GM19043 (cell line): ENCODE results near the gene TNKS2.
"Not testable (repeated sequence)": the region's sequence is repeated elsewhere in the genome, so short reads cannot be mapped to it uniquely, and the experiment has no call there.

ENCODE experiments used
- ATAC-seq: cut with Tn5 transposase; IDR thresholded peaks from one replicate; pipeline ENCODE4 v1.9.1; 2021; ENCODE audit warnings: low read depth; ENCODE audit not compliant: unreplicated experiment

The TNKS2 gene

GRCh38 chr10:91864099-91864498, 65.9 kb downstream of the TNKS2 start:
- ATAC-seq: no peak

GRCh38 chr10:91864744-91865143, 66.5 kb downstream of the TNKS2 start:
- ATAC-seq: no peak

DNA sequence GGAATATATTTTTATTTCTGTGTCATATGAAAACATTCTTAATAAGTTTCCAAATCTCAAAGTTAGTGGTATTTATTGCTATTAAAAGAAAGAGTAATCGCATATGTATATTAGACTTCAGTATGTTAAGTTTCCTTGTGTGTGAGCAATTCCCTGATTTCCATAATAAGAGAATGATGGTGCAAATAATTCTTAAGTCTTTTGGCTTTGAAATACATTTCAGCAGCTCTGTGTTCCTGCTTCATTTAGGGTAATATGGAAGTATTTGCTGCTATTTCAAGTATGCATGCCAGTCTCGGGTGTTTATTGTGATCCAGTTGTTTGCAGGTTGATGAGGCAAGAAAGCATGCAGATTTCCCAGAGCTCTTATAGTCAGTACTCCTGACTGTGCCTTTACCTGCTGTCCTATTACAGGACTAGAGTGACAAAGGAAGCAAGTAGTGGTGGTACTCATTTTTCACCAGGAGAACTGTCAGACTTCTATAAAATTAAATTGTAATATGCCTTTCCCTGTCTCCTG, 67.4 kb downstream of the TNKS2 start:
- no peak for ATAC-seq

DNA sequence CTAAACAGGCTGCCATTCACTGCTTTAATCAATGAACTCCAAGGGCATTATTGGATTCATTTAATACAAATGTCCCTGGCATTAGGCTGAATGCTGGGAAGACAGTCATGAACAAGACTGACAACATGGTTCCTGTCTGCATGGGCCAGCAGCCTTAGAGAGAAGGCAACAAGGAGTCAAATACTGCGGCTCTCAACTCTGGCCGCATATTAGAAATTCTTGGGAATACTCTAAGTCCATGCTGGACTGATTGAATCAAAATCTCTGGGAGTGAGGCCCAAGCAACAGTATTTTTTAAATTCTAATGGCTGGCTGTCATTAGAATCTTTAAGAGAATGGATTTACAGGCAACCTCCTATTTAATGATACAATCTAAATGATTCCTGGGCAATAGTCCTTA, 76.9 kb downstream of the TNKS2 start:
- ATAC-seq: no peak

DNA sequence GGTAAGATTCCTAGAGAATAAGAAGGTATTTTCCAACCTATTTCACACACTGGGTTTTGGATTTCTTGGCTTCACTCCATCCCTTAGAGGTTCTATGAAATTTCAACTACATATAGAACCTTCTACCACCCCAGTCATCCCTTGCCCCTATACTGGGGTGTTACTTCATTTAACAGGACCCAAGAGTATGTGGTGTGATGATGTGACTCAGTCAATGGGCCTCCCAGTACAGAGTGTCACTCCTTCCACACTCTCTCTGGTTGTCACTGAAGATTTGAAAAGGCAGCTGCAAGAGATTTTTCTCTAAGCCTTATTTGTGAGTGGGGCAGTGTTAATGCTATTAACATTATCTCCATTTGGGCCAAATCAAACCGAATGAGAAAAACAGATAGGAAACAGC, 77.6 kb downstream of the TNKS2 start:
- ATAC-seq: no peak

GRCh38 chr10:91879515-91880170, 81.4 kb downstream of the TNKS2 start:
- no peak for ATAC-seq

DNA sequence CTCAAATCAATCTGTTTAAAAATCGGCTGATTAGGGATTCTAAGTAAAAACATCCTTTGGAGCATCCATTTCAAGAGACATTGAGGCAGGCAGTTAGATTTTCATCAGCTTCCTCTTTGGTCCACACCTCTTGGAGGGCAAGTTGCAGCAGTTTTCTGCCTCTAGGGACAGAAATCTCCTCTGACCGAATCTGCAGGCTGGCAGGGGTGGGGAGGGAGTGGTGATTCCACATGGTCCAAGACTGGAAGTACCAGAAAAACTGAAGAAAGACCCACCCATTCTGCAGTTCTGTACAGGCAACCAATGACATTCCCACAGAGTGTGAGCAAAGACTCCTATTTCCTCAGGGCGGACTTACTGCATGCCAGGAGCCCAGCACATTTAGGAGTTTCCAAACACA, 82.1 kb downstream of the TNKS2 start:
- ATAC-seq: no peak

DNA sequence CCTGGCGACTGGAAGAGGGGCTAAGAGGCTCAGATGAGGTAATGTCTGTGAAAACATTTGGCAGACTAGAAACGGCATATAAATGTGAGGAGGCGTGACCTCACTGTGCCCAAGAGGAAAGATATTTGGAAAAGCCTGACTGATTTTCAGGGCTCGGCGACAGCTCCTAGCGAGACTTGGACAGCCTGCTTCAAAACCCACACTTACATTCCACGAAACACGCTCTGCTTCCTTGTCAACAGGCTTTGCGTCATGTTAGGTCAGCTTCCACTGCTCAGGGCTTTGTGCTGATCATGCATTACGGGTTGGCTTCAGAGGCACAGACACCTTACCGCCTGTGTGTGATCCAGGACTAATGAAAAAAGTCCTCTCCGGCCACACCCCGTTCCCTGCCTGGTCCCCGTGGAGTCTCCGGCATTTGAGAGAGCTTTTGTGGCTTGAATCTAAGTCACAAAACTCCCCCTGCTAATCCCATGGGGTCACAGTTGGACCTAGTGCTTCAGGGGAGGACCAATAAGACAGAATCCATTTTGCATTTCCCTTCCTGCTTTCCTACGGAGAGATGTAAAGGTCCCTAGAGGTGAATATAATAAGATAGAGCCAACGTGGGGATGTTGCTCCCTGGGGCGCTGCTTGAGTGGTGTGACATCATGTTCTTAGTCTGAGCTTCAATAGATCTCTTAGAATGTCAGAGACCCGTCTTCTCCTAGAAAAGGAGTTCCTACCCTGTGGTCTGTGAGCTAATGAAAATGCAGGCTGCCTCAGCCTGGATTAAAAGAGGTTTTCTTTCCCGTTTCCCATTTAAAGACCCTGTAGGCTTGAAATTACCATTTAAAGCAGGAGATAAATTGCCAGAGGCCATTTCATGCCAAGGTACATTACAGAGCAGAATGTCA, 85.6 kb downstream of the TNKS2 start:
- no peak for ATAC-seq

- ATAC-seq: no peak
Measured at GRCh38 chr10:91884536-91884935, 86.3 kb downstream of the TNKS2 start.

- no peak for ATAC-seq
Measured at GRCh38 chr10:91885362-91886079, 87.3 kb downstream of the TNKS2 start.

- ATAC-seq: no peak
Measured at GRCh38 chr10:91886954-91887271, 88.7 kb downstream of the TNKS2 start.

DNA sequence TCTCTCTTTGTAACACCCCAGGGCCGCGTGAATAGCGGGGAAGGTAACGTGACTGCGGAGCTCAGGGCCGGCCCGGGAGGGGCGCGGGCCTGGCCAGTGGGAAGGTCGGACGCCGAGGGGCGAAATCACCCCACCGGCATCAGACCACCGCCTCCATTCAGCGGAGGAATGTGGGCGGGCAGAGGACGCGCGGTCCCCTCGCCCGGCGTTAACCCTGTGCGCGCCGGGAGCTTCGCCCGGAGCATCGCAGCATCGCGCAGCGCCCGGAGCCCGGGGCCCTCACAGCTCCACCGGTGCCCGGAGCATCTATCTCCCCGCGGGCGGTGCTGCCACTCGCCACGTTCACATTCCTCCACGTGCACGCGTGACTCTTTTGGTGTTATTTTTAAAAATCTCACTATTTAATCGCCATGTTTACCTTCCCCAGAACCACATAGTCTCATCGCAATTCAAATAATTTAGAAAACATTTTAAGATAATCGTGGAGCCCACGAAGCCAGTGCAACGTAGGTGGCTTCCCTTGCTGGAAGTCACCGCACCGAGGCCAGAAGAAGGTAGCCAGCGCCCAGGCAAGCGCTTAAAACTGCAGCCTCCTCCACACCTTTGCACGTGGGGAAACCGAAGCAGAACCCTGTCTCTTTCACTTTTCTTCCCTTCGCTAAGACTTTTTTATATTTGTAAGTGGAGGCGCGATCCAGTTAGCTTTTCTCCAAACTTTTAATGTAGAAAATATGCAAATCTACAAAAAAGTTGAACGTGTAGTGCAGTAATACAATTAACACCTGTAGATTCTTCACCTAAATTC, 89.2 kb downstream of the TNKS2 start:
- ATAC-seq: no peak

DNA sequence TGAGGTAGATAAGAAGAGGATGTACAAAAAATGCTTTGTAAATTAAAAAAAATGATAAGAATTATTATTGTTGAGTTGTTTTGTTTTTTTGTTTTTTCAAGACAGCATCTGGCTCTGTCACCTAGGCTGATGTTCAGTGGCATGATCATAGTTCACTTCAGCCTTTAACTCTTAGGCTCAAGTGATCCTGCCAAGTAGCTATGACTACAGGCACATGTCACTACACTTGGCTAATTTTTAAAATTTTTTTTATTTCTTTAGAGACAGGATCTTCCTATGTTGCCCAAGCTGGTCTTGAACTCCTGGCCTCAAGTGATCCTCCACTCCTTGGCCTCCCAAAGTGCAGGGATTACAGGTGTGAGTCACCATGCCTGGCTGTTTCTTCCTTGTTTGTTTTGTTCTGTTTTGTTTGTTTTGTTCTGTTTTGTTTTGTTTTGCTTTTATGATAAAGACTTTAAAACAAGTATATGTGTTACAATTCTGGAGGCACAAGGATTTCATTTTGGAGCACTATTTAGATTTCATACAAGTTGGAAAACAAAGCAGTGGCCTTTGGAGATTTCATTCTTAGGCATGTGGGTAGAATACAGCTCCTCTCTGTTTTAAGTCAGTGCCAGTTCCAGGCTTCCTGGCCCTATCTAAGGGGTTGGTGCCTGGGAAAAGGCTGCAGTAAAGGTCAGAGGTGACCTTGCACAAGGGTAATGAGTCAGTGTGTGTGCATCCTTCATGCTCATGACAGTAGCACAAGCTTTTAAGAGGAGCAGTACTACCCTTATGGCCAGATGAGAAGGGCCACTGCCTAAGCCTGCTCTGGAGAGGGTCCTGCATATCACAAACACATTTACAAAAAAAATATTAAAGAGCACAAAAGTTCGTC, 93.1 kb downstream of the TNKS2 start:
- ATAC-seq: no peak

GRCh38 chr10:91893051-91893450, 94.8 kb downstream of the TNKS2 start:
- ATAC-seq: no peak

- ATAC-seq: not testable (repeated sequence)
Measured at GRCh38 chr10:91894261-91894685, 96.0 kb downstream of the TNKS2 start.

- no peak for ATAC-seq
Measured at GRCh38 chr10:91896212-91896756, 98.1 kb downstream of the TNKS2 start.

DNA sequence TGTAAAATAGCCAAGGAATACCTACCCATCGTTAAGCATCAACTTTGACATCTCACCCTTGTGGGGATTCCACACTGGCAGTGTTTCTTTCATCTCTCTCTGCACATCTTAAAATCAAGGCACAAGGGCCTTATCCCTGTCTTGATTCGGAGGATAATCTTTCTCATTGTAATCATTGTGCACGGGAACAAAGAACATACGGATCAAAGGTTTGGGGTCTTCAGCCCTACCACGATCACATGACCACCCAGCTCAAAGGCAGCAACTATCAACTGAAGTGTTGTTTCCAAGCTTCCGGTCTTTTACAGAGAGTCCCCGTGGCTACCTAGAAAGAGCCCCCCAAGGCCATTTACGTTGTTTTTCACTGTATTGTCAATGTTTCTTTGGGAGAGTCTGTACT, 99.2 kb downstream of the TNKS2 start:
- no peak for ATAC-seq

DNA sequence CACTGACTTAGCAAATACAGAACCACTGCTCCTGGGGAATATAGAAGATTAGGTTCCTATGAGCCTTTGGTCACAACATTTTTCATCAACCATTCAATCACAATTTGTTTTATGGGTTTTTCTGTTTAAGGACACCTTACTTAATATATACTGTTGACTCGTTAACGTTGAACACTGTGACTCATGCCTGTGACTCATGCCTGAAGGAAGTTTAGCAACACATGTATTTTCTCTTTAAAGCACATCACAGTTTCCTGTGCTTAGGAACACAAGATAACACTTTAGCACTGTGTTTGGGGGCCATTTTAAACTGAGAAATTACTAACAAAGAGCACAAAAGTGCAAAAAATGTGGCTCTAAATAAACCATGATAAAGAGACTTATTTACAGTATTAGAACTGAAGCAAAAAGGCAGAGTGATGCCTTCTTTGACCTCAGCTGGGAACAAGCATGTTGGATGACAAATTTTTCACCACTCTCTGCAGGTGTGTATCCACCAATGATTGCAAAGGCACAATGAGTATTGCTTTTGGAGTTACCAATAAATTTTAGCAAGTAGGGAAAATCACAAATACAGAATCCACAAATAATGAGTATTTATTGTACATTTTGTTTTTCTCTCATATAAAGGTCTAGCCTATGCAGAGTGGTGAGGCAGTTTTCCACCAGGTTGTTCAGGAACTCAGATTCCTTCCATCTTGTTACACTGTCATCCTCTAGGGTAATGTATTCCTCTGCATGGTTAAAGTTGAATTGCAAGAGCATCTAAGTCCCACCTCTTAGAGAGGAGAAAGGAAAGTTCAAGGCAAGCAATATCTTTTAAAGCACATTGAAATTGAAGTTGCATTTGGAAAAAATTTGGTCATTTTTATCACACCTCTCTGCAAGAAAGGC, 103.8 kb downstream of the TNKS2 start:
- no peak for ATAC-seq
